Cardiac fibroblast (primary cell): ENCODE data around the gene JOSD1.

Experiments used
- DNase-seq, 2 donors: peaks; one replicate each; pipeline versions ENCODE4 v3.0.0 to v3.0.0-alpha.2; 2010; ENCODE audit warnings: low read depth in 2 of 2
- H3K4me3 ChIP-seq, 2 donors: replicated peaks in 1 of 2; 1 replicate in 1 of 2; 2 replicates in 1 of 2; pipeline ENCODE4 v1.5.1; 2011; ENCODE audit warnings: low read depth in 2 of 2, low read length in 2 of 2, mild to moderate bottlenecking in 2 of 2, moderate library complexity in 1 of 2
- CTCF ChIP-seq: IDR thresholded peaks from one replicate; pipeline ENCODE4 v1.5.1; 2011; ENCODE audit warnings: low read depth, mild to moderate bottlenecking, low read length, inconsistent platforms

Gene JOSD1

GRCh38 chr22:38707346-38707745 lies 6.6 kb upstream of the JOSD1 start:
- H3K4me3 ChIP-seq, result peak overlapping the region; percentile 94 to 95
- DNase-seq, result peak; percentile 32 to 68
- TF ChIP-seq CTCF, result no peak

- H3K4me3 ChIP-seq, result peak overlapping the region; percentile 94 to 95
- no peak for TF ChIP-seq CTCF
- peak in 1 of 2 donors; percentile 15 for DNase-seq
Measured at GRCh38 chr22:38706901-38707195, 6.1 kb upstream of the JOSD1 start.

DNA sequence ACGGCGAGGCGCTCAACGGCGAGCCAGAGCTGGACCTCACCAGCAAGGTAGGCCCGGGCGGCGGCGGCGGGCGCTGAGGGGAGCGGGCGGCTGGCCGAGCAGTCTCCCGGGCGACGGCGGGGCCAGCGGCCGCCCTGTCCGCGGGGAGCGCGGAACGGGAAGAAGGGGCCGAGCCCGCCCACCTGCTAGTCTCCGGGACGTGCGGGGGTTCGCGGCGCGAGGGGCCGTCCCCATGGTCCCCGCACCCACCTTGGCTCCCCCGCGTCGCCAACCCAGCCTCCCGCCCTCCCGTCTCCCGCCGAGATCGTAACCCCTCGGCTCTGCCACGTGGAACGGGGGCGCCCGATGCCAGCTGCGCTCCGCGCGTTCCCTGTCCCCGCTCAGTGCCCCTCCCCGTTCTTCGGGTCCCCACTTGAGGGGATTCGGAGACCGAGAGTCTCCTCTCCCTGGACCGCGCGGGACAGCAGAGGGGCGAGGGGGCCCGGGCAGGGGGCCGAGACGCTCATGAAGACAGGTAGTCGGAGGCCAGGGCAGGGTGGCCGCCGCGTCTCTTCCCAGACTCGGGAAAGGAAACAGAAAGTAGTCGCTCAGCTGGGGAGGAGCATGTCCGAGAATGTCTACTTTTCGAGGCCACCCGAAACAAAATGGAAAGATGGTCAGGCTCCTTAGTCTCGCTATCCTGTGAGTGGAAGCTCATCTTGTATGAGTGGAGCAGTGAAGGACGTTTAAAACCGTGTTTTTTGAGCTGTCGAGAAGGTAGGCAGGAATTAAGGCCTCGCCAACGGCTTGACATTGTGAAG lies 5.6 kb upstream of the JOSD1 start:
- peak; percentile 35 to 53 for DNase-seq
- TF ChIP-seq CTCF, result no peak
- H3K4me3 ChIP-seq, result peak overlapping the region; percentile 94 to 95

- H3K4me3 ChIP-seq, result peak within 1 kb of the TSS; percentile 94 to 95
- TF ChIP-seq CTCF, result no peak
- peak; percentile 100 for DNase-seq
Measured at GRCh38 chr22:38705235-38706100, 4.7 kb upstream of the JOSD1 start, which contains the start of gene GTPBP1. GTPBP1 (plus strand) TSS chr22:38705944; CDS start chr22:38705956, 12 bp downstream.

DNA sequence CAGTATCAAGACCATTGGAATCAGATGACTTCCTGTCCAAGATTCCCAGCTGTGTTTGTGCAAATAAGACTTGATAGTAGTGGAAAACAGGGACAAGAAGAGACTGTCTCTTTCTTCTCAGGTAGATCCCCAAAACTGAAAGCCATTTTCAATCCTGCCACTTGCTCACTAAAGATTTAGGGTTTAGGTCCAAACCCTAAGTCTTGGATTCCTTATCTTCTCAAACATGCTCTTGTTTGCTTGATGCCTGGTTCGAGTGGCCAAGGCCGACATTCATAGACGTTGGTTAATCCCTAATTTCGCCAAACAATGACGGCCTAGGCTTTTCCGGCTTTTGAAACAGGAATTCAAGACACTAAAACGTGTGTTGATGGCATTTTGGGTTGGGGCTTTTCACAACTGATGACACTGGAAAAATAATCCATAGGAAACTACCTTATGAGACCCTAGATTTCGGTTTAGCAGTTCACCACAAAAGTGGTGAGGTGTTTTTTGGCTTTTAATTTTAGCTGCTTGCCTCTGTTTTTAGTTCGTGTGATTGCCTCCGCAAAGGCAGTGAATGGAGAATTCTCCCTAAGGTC lies 4.0 kb upstream of the JOSD1 start:
- H3K4me3 ChIP-seq, result peak overlapping the region; percentile 19 to 43
- DNase-seq, result peak in 1 of 2 donors; percentile 9
- no peak for TF ChIP-seq CTCF

GRCh38 chr22:38700270-38700788 lies 414 bp downstream of the JOSD1 start:
- peak overlapping the region; percentile 65 to 80 for H3K4me3 ChIP-seq
- no peak for TF ChIP-seq CTCF
- DNase-seq, result peak; percentile 54 to 78
